ENCODE results near the gene SMC3.
A peak's percentile ranks its signal among the peaks of the same experiment; 100 is the strongest.

DNA sequence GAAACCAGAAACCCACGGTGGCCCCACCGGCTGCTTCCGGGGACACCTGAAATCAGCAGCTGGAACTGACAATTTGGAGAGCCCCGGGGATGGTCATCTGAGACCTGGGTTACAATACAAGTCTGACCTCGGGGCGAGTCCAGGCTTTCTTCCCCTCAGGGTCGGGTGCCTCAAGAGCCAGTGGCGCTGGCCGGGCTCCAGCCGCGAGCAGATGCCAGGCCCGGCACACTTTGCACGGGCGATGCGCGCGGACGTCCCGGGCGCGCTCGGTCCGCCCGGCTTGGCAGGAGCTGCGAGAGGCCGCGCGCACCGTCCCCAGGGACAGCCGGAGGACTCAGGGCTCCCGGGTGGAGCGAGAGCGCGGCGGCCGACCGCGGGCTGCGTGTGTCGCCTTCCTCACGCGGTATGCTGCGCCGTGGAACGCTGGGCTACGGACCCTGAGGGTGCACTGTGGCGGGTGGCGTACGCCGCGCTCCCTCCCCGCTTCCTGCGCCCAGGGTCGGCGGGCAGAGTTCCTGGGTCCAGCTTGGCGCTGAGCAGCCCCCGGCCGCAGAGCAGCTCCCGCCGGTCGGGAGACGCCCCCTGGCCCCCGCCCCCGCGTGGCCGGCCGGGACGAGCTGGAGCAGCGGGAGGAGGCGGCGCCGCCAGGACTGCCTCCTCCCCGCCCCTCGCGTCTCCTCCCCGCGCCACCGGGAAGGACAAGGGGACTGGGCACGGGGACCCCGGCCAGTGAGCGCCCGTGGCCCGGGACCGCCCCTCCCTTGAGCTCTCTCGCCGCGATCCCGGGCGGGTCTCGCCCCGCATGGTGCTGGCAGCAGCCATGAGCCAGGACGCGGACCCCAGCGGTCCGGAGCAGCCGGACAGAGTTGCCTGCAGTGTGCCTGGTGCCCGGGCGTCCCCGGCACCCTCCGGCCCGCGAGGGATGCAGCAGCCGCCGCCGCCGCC is 76.4 kb downstream of the SMC3 start, which contains the start of gene RBM20:
- peak; percentile 51; the same call in 1 of the 2 replicates for TF ChIP-seq MXI1 (IDR thresholded peaks at IDR 0.05; ENCODE audit: low read depth, low read length)
- no peak for TF ChIP-seq EZH2phosphoT487 (IDR thresholded peaks at IDR 0.05; ENCODE audit: borderline replicate concordance, low read depth)
- TF ChIP-seq, protein P1, sequence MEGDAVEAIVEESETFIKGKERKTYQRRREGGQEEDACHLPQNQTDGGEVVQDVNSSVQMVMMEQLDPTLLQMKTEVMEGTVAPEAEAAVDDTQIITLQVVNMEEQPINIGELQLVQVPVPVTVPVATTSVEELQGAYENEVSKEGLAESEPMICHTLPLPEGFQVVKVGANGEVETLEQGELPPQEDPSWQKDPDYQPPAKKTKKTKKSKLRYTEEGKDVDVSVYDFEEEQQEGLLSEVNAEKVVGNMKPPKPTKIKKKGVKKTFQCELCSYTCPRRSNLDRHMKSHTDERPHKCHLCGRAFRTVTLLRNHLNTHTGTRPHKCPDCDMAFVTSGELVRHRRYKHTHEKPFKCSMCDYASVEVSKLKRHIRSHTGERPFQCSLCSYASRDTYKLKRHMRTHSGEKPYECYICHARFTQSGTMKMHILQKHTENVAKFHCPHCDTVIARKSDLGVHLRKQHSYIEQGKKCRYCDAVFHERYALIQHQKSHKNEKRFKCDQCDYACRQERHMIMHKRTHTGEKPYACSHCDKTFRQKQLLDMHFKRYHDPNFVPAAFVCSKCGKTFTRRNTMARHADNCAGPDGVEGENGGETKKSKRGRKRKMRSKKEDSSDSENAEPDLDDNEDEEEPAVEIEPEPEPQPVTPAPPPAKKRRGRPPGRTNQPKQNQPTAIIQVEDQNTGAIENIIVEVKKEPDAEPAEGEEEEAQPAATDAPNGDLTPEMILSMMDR (IDR thresholded peaks at IDR 0.05): 0 out of 2 replicates have a peak, but pooled peaks have one; percentile 14
- no peak for TF ChIP-seq RXRA (IDR thresholded peaks at IDR 0.05; ENCODE audit: borderline replicate concordance, low read depth)
- no peak for TF ChIP-seq TAF1 (IDR thresholded peaks at IDR 0.05; ENCODE audit: borderline replicate concordance, low read depth, low read length)
- no peak for TF ChIP-seq YY1 (IDR thresholded peaks at IDR 0.05; ENCODE audit: low read depth)
- TF ChIP-seq JUND (IDR thresholded peaks at IDR 0.05): no peak
- TF ChIP-seq, protein P2, sequence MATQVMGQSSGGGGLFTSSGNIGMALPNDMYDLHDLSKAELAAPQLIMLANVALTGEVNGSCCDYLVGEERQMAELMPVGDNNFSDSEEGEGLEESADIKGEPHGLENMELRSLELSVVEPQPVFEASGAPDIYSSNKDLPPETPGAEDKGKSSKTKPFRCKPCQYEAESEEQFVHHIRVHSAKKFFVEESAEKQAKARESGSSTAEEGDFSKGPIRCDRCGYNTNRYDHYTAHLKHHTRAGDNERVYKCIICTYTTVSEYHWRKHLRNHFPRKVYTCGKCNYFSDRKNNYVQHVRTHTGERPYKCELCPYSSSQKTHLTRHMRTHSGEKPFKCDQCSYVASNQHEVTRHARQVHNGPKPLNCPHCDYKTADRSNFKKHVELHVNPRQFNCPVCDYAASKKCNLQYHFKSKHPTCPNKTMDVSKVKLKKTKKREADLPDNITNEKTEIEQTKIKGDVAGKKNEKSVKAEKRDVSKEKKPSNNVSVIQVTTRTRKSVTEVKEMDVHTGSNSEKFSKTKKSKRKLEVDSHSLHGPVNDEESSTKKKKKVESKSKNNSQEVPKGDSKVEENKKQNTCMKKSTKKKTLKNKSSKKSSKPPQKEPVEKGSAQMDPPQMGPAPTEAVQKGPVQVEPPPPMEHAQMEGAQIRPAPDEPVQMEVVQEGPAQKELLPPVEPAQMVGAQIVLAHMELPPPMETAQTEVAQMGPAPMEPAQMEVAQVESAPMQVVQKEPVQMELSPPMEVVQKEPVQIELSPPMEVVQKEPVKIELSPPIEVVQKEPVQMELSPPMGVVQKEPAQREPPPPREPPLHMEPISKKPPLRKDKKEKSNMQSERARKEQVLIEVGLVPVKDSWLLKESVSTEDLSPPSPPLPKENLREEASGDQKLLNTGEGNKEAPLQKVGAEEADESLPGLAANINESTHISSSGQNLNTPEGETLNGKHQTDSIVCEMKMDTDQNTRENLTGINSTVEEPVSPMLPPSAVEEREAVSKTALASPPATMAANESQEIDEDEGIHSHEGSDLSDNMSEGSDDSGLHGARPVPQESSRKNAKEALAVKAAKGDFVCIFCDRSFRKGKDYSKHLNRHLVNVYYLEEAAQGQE (IDR thresholded peaks at IDR 0.05; ENCODE audit: low read depth, low read length): no peak
- TF ChIP-seq EP300 (IDR thresholded peaks at IDR 0.05; ENCODE audit: borderline replicate concordance in 1 of 2, low read depth in 1 of 2, low read length in 1 of 2): no peak
- TF ChIP-seq GABPA (IDR thresholded peaks at IDR 0.05; ENCODE audit: low read depth): no peak
- no peak for TF ChIP-seq POLR2AphosphoS5 (IDR thresholded peaks at IDR 0.05; ENCODE audit: low read depth, low read length)
- TF ChIP-seq TCF12 (IDR thresholded peaks at IDR 0.05): no peak

Measured in SK-N-SH (cell line).